Measurements from ENCODE around the gene TXNDC17. TPM values are rescaled to one million over a fixed set of nuclear protein-coding genes. Genes with fewer than 3 reads are reported as not detected.
"Not testable (repeated sequence)": the region's sequence is repeated elsewhere in the genome, so short reads cannot be mapped to it uniquely, and the experiment has no call there.

Gene TXNDC17
- total RNA-seq, 1 donor from 2014 or later: 164 TPM

DNA sequence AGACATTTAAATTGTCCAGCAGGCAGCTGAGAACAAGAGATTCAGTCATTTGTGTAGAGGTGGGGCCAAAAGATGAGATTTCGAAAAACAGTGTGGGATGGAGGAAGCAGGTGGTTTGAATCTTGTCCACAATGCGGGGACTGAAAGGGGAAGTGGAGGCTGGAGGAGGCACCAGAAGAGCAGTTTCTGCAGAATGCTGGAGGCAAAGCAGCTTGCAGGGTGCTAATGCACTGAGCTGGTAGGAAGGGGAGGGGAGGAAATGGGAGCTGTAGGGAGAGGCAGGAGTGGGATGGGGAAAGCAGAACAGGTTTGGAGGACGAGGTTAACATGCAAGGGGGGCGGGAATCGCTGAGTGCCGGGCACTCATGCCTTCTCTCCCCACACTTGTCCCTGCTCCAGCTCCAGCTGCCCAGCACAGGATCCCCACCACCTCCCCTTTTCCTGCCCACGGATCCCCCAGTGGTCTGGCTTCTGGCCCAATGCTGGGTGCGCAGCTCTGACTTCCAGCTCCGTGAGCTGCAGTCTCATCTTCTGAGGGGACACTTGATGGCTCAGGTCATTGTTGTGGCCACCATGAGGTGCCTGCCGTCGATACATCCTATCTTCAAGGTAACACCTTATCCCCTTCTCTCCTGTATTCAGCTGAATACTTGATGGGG, 20.1 kb downstream of the TXNDC17 start:
- Histone ChIP-seq H3K27ac (no peak overlapping the region), H3K9me3 (no peaks in the 10 kb centered on the region), H3K27me3 (no peaks in the 10 kb centered on the region), H3K4me1 (no peaks in the 10 kb centered on the region), H3K36me3 (no peaks in the 10 kb centered on the region), H3K4me3 (no peak overlapping the region)
- TF ChIP-seq CTCF (IDR thresholded peaks at IDR 0.05): no peak
- no peak for TF ChIP-seq POLR2AphosphoS5 (IDR thresholded peaks at IDR 0.05; ENCODE audit: insufficient read depth in 1 of 2, low read depth in 1 of 2)
- TF ChIP-seq POLR2A (IDR thresholded peaks at IDR 0.05): no peak
- DNase-seq (ENCODE audit: extremely low spot score in 2 of 2): no peak
- intact Hi-C loops (cut with DNase I): loop anchor here (10.0 kb wide), 2 partner anchors 174 to 344 kb away; partner anchors contain the start of gene TEKT1

DNA sequence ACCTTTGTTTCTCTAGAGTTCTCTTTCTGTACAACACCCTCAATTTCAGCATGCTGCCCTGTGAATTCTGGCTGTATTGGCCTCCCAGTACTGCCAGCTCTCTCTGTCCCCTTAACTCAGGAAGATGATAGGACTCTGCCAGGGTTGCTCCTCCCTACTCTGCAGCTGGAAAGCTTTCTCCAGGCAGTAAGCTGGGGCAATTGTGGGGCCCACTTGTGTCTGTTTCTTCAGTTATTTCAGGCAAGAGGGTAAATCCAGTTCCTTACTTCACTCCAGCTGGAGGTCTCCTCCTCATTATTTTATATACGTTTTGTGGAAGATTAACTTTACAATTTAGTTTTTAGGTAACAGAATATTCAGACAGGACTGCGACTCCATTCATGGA, 20.6 kb downstream of the TXNDC17 start:
- DNase-seq (ENCODE audit: extremely low spot score in 2 of 2): no peak
- Histone ChIP-seq H3K27ac (no peak overlapping the region), H3K9me3 (no peaks in the 10 kb centered on the region), H3K4me3 (no peak overlapping the region), H3K4me1 (no peaks in the 10 kb centered on the region), H3K27me3 (no peaks in the 10 kb centered on the region), H3K36me3 (no peaks in the 10 kb centered on the region)
- intact Hi-C loops (cut with DNase I): loop anchor here (10.0 kb wide), 2 partner anchors 173 to 343 kb away; partner anchors contain the start of gene TEKT1
- TF ChIP-seq POLR2AphosphoS5 (IDR thresholded peaks at IDR 0.05; ENCODE audit: insufficient read depth in 1 of 2, low read depth in 1 of 2): no peak
- no peak for TF ChIP-seq CTCF (IDR thresholded peaks at IDR 0.05)
- TF ChIP-seq POLR2A (IDR thresholded peaks at IDR 0.05): no peak

GRCh38 chr17:6663200-6663599, 22.3 kb downstream of the TXNDC17 start:
- intact Hi-C loops (cut with DNase I): loop anchor here (10.0 kb wide), 2 partner anchors 172 to 342 kb away; partner anchors contain the start of gene TEKT1
- not testable (repeated sequence) for H3K4me3 ChIP-seq; H3K4me1 ChIP-seq; H3K36me3 ChIP-seq; DNase-seq (ENCODE audit: extremely low spot score in 2 of 2); H3K27ac ChIP-seq; H3K27me3 ChIP-seq; H3K9me3 ChIP-seq

DNA sequence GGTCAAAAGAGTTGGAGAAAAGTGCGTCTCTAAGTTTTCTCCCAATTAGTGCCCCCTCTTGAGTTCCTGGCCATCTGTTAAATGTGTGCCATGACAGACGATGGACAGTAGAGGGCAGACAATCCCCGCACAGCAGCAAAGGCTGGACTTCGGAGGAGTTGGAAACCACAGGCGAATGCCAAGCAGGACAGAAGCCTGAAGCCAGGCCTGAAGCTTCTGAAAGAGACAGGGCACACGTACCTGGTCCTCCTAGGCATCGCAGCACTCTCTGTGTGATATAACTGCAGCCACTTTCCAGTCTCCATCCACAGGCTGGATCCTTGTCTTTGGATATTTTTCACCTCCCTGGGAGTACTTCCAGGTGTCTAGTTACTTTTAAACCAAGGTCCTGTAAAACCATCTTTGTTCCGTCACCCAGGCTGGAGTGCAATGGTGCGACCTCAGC, 25.2 kb downstream of the TXNDC17 start:
- Histone ChIP-seq H3K27ac (no peak overlapping the region), H3K36me3 (no peaks in the 10 kb centered on the region), H3K4me3 (no peak overlapping the region), H3K4me1 (no peaks in the 10 kb centered on the region), H3K27me3 (no peaks in the 10 kb centered on the region), H3K9me3 (no peaks in the 10 kb centered on the region)
- DNase-seq (ENCODE audit: extremely low spot score in 2 of 2): peak; percentile 87 to 95
- TF ChIP-seq CTCF (IDR thresholded peaks at IDR 0.05) (peak; percentile 59 to 86 (median 72)), POLR2A (IDR thresholded peaks at IDR 0.05) (no peak)
- intact Hi-C loops (cut with DNase I): loop anchor here (10.0 kb wide), 2 partner anchors 169 to 339 kb away; partner anchors contain the start of gene TEKT1

DNA sequence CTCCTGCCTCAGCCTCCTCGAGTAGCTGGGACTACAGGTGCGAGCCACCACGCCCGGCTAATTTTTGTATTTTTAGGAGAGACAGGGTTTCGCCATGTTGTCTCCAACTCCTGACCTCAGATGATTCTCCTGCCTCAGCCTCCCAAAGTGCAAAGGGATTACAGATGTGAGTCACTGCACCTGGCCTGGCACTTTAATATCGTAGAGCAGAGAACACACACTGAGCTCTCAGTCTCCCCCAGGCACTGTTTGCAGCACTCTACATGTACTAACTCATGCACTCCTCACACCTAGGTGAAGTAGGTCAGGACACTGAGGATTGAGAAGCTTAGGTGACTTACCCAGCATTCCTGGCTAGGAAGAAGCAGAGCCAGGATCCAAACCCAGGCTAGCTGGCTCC, 25.7 kb downstream of the TXNDC17 start:
- intact Hi-C loops (cut with DNase I): loop anchor here (10.0 kb wide), 2 partner anchors 168 to 338 kb away; partner anchors contain the start of gene TEKT1
- no peak for TF ChIP-seq CTCF (IDR thresholded peaks at IDR 0.05)
- TF ChIP-seq POLR2A (IDR thresholded peaks at IDR 0.05): no peak
- TF ChIP-seq POLR2AphosphoS5 (IDR thresholded peaks at IDR 0.05; ENCODE audit: insufficient read depth in 1 of 2, low read depth in 1 of 2): peak in 1 of 2 donors; percentile 32
- Histone ChIP-seq H3K27me3 (no peaks in the 10 kb centered on the region), H3K36me3 (no peaks in the 10 kb centered on the region), H3K9me3 (no peaks in the 10 kb centered on the region), H3K4me3 (no peak overlapping the region), H3K4me1 (no peaks in the 10 kb centered on the region), H3K27ac (no peak overlapping the region)
- DNase-seq (ENCODE audit: extremely low spot score in 2 of 2): no peak
